Gastroesophageal sphincter (tissue), 4 donors: ENCODE data around the gene HOXA7. TPM values are rescaled to one million over a fixed set of nuclear protein-coding genes. Genes with fewer than 3 reads are reported as not detected.

Experiments used
- ATAC-seq: fragments of 150-250 bp; one replicate; pipeline ENCODE4 v1.9.1; 2016; ENCODE audit warnings: mild to moderate bottlenecking, moderate library complexity
- H3K27ac ChIP-seq, 4 donors: fragments of 200-600 bp; sonication (generic) in 3 of 4; 1 replicate in 3 of 4; 2 replicates in 1 of 4; pipeline ENCODE4 v1.5.1; 2016 to 2019
- H3K27me3 ChIP-seq: fragments of 200-600 bp; sonication (generic); one replicate; pipeline ENCODE4 v1.5.1; 2019
- H3K36me3 ChIP-seq, 2 donors: fragments of 200-600 bp; sonication (generic); one replicate each; pipeline ENCODE4 v1.5.1; 2019; ENCODE audit warnings: control low read depth in 1 of 2
- H3K4me1 ChIP-seq, 3 donors: fragments of 200-600 bp; sonication (generic); 1 replicate in 2 of 3; 2 replicates in 1 of 3; pipeline ENCODE4 v1.5.1; 2016 to 2019; ENCODE audit warnings: control low read depth in 2 of 3
- H3K4me3 ChIP-seq, 2 donors: fragments of 200-600 bp; sonication (generic); one replicate each; pipeline ENCODE4 v1.5.1; 2019; ENCODE audit warnings: mild to moderate bottlenecking in 1 of 2, moderate library complexity in 1 of 2
- H3K9me3 ChIP-seq, 3 donors: fragments of 200-600 bp; sonication (generic); one replicate each; pipeline ENCODE4 v1.5.1; 2017 to 2019; ENCODE audit warnings: control low read depth in 2 of 3
- EP300 ChIP-seq: sonication (generic); formaldehyde crosslinking; IDR thresholded peaks from one replicate; pipeline ENCODE4 v1.6.1; 2017; ENCODE audit warnings: antibody characterized with exemption, mild to moderate bottlenecking
- POLR2A ChIP-seq, 2 donors: fragments of 450-650 bp; IDR thresholded peaks; one replicate each; pipeline ENCODE4 v1.6.1; 2017; ENCODE audit warnings: antibody characterized with exemption in 2 of 2, mild to moderate bottlenecking in 2 of 2, moderate library complexity in 1 of 2
- POLR2AphosphoS5 ChIP-seq: sonication (generic); formaldehyde crosslinking; IDR thresholded peaks from one replicate; pipeline ENCODE4 v1.6.1; 2017; ENCODE audit warnings: antibody characterized with exemption
- WGBS, 2 donors: methylation state at CpG; one replicate each; pipeline ENCODE4 v1.1.5; 2018; ENCODE audit warnings: low coverage in 1 of 2; 5-methylcytosine and 5-hydroxymethylcytosine counted together
- total RNA-seq, 4 donors: library from RNA; depleted of rRNA; stranded (reverse); fragments of >200 nt; gene quantifications; one replicate each; pipeline ENCODE4 v1.1.0, GENCODE V29; 2016
- TF ChIP-seq, protein P1 (sequence below), 4 experiments: fragments of 200-600 bp in 2 of 4; fragments of 450-650 bp in 2 of 4; sonication (generic) in 1 of 4; IDR thresholded peaks; one replicate each; pipeline ENCODE4 v1.5.1; 2017 to 2019; ENCODE audit warnings: antibody characterized with exemption in 4 of 4, mild to moderate bottlenecking in 2 of 4, moderate library complexity in 2 of 4

The HOXA7 gene
- total RNA-seq, 4 donors from 2014 or later = 0.85 to 5.1 (median 1.4) TPM

- ATAC-seq = no peak
- Histone ChIP-seq H3K36me3 (no peaks in the 10 kb centered on the region), H3K27ac (no peak overlapping the region), H3K27me3 (peaks cover 100% of the 10 kb centered on the region), H3K9me3 (no peaks in the 10 kb centered on the region), H3K4me3 (peak overlapping the region in 1 of 2 donors; percentile 27), H3K4me1 (peaks cover 0 to 41% (median 20%) of the 10 kb centered on the region in 3 donors)
- WGBS, 2 donors = 0 to 8% methylated on average over 4 to 9 of the region's 42 CpGs
- TF ChIP-seq POLR2A (IDR thresholded peaks at IDR 0.05) (no peak), POLR2AphosphoS5 (no peak), EP300 (no peak)
- TF ChIP-seq, protein P1, sequence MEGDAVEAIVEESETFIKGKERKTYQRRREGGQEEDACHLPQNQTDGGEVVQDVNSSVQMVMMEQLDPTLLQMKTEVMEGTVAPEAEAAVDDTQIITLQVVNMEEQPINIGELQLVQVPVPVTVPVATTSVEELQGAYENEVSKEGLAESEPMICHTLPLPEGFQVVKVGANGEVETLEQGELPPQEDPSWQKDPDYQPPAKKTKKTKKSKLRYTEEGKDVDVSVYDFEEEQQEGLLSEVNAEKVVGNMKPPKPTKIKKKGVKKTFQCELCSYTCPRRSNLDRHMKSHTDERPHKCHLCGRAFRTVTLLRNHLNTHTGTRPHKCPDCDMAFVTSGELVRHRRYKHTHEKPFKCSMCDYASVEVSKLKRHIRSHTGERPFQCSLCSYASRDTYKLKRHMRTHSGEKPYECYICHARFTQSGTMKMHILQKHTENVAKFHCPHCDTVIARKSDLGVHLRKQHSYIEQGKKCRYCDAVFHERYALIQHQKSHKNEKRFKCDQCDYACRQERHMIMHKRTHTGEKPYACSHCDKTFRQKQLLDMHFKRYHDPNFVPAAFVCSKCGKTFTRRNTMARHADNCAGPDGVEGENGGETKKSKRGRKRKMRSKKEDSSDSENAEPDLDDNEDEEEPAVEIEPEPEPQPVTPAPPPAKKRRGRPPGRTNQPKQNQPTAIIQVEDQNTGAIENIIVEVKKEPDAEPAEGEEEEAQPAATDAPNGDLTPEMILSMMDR (IDR thresholded peaks at IDR 0.05) = no peak
Measured at GRCh38 chr7:27191833-27192545, 35.5 kb upstream of the HOXA7 start.

GRCh38 chr7:27191161-27191731 lies 34.8 kb upstream of the HOXA7 start:
- no peaks in the 10 kb centered on the region for H3K36me3 ChIP-seq
- no peak overlapping the region for H3K27ac ChIP-seq
- 40 to 50% methylated on average over 2 to 8 of the region's 15 CpGs for WGBS, 2 donors
- H3K4me3 ChIP-seq = no peak overlapping the region
- no peak for TF ChIP-seq EP300
- TF ChIP-seq, protein P1 (IDR thresholded peaks at IDR 0.05) = no peak
- TF ChIP-seq POLR2AphosphoS5 = no peak
- TF ChIP-seq POLR2A (IDR thresholded peaks at IDR 0.05) = no peak
- ATAC-seq = no peak
- H3K9me3 ChIP-seq = no peaks in the 10 kb centered on the region
- H3K27me3 ChIP-seq = peaks cover 100% of the 10 kb centered on the region
- peaks cover 0 to 39% (median 20%) of the 10 kb centered on the region in 3 donors for H3K4me1 ChIP-seq

DNA sequence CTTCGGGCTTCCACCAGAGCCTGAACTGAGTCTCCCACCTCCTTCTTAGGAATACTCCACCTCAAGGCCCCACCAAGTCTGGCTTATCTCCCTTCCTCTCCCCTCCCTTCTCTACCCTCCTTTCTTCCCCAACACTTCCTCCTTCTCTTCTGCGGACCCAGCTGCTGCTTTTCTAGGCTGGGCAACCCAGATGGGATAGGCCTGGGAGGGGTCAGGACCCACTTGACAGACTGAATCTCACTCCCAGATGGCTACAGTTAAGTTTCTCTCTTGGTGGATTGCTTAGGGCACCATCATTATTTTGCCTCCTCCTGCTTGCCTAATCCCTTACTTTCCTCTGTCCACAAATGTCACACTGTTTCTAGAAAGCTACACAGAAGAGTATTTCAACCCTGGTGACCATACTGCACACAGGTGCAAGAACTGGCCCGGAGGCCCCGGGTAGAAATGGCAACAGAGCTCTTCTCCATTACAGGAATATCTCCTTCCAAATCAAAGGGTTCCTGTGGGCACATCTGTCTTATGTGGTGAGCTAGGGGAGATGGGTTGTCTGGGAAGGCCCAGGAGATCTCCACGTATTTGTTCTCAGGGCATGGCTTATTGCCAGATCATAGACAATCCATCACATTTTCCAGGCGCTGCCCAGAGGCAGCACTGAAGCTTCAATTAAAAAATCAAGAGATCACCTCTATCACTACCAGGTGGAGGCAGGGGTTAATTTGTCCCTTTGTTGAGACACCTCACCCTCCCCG lies 33.7 kb upstream of the HOXA7 start:
- 32 to 37% methylated on average over 3 to 5 of the region's 7 CpGs for WGBS, 2 donors
- H3K27me3 ChIP-seq = peaks cover 100% of the 10 kb centered on the region
- peaks cover 0 to 48% (median 20%) of the 10 kb centered on the region in 3 donors for H3K4me1 ChIP-seq
- H3K9me3 ChIP-seq = no peaks in the 10 kb centered on the region
- TF ChIP-seq, protein P1 (IDR thresholded peaks at IDR 0.05) = no peak
- H3K27ac ChIP-seq = no peak overlapping the region
- H3K36me3 ChIP-seq = no peaks in the 10 kb centered on the region
- no peak for ATAC-seq
- no peak overlapping the region for H3K4me3 ChIP-seq

DNA sequence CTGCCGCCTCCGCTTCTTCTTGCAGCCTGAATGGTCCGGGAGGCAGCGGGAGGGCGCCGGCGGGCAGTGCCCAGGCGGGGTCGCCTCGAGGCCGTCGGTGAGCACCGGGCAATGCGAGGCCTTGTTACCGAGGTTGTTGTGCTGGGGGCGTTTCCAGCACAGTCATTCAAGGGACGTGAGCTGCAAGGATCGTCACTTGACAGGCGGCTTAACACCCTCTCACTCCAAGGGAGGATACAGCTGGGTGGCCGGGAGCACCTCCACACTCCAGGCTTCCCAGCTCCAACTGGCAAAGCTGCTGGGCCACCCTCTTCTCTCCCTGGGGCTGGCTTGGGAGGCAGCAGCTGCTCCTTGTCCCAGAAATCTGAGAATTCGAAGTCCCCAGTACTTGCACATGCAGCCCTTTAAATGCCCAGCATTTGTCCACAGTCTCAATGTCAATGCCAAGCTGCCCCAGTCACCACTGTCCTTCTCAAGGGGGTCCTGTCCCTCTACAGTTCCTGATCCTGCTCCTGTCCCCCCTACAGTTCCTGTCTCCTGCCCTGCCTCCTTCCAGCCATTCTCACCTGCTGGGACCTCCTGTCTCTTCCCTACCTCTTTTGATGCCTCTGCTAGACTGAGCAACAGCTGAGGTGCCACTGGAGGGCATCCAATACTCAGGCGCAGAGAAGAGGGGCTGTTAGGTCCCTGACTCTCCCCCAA lies 33.0 kb upstream of the HOXA7 start:
- WGBS, 2 donors = 30 to 67% methylated on average over 1 to 4 of the region's 22 CpGs
- H3K9me3 ChIP-seq = no peaks in the 10 kb centered on the region
- H3K4me3 ChIP-seq = peak overlapping the region in 1 of 2 donors; percentile 22
- no peak for TF ChIP-seq POLR2A (IDR thresholded peaks at IDR 0.05)
- TF ChIP-seq, protein P1 (IDR thresholded peaks at IDR 0.05) = no peak
- TF ChIP-seq POLR2AphosphoS5 = no peak
- no peak for TF ChIP-seq EP300
- peaks cover 100% of the 10 kb centered on the region for H3K27me3 ChIP-seq
- no peaks in the 10 kb centered on the region for H3K36me3 ChIP-seq
- no peak overlapping the region for H3K27ac ChIP-seq
- H3K4me1 ChIP-seq = peaks cover 0 to 56% (median 24%) of the 10 kb centered on the region in 3 donors
- no peak for ATAC-seq
